Upper lobe of left lung (tissue), 4 donors: ENCODE results near the gene MT1HL1.
"Not testable (repeated sequence)": the region's sequence is repeated elsewhere in the genome, so short reads cannot be mapped to it uniquely, and the experiment has no call there.

ENCODE experiments used
- CTCF ChIP-seq, 6 experiments: fragments of 450-650 bp in 4 of 6; fragments of 200-600 bp in 2 of 6; sonication (generic) in 2 of 6; IDR thresholded peaks; one replicate each; pipeline ENCODE4 v1.5.1; 2016 to 2019; ENCODE audit warnings: antibody characterized with exemption in 6 of 6
- POLR2A ChIP-seq, 4 donors: fragments of 450-650 bp; IDR thresholded peaks; one replicate each; pipeline ENCODE4 v1.5.1; 2016 to 2017; ENCODE audit warnings: antibody characterized with exemption in 4 of 4, mild to moderate bottlenecking in 2 of 4
- POLR2AphosphoS5 ChIP-seq, 2 donors: sonication (generic); formaldehyde crosslinking; IDR thresholded peaks; one replicate each; pipeline ENCODE4 v1.5.1; 2017; ENCODE audit warnings: antibody characterized with exemption in 2 of 2

- not testable (repeated sequence) for TF ChIP-seq POLR2A, CTCF, POLR2AphosphoS5 (IDR thresholded peaks at IDR 0.05)
Measured at GRCh38 chr1:236981431-236981830, 22.8 kb downstream of the MT1HL1 start.
